Left ventricle myocardium inferior (tissue), 1 donor: ENCODE results near the gene ACSM6. TPM values are rescaled to one million over a fixed set of nuclear protein-coding genes. Genes with fewer than 3 reads are reported as not detected.

ENCODE experiments used
- DNase-seq: peaks from one replicate; pipeline ENCODE4 v3.0.0-alpha.2; 2020
- H3K27ac ChIP-seq: fragments of 200-600 bp; replicated peaks from 2 replicates; pipeline ENCODE4 v1.8.0; 2021
- H3K27me3 ChIP-seq: fragments of 200-600 bp; 2 replicates; pipeline ENCODE4 v1.8.0; 2021; ENCODE audit warnings: low read depth
- H3K36me3 ChIP-seq: fragments of 200-600 bp; 2 replicates; pipeline ENCODE4 v1.8.0; 2021
- H3K4me1 ChIP-seq: fragments of 200-600 bp; 2 replicates; pipeline ENCODE4 v1.8.0; 2021
- H3K4me3 ChIP-seq: fragments of 200-600 bp; 2 replicates; pipeline ENCODE4 v1.8.0; 2021; ENCODE audit warnings: mild to moderate bottlenecking, moderate library complexity
- H3K9me3 ChIP-seq: fragments of 200-600 bp; replicated peaks from 2 replicates; pipeline ENCODE4 v1.8.0; 2021
- intact Hi-C: fragments of 100-400 bp; cut with micrococcal nuclease; formaldehyde crosslinking; loops from one replicate; pipeline ENCODE4 v1.11.0; 2022
- total RNA-seq: library from RNA; stranded (reverse); fragmentation: NEBNext Ultra II Directional; extraction: Animal tissue kit (Norgen Biotek cat#: 25700); gene quantifications from one replicate; pipeline ENCODE4 v1.2.1, GENCODE V29; 2021
- TF ChIP-seq, protein P1 (sequence below): fragments of 200-600 bp; IDR thresholded peaks from 2 replicates; pipeline ENCODE4 v1.8.0; 2021; ENCODE audit warnings: antibody characterized with exemption, mild to moderate bottlenecking, borderline replicate concordance
- donor health status: DM: no; HTN: yes; CAD: no; lungs with severe emphysema.

Gene ACSM6
- total RNA-seq, 1 donor from 2014 or later: not detected

DNA sequence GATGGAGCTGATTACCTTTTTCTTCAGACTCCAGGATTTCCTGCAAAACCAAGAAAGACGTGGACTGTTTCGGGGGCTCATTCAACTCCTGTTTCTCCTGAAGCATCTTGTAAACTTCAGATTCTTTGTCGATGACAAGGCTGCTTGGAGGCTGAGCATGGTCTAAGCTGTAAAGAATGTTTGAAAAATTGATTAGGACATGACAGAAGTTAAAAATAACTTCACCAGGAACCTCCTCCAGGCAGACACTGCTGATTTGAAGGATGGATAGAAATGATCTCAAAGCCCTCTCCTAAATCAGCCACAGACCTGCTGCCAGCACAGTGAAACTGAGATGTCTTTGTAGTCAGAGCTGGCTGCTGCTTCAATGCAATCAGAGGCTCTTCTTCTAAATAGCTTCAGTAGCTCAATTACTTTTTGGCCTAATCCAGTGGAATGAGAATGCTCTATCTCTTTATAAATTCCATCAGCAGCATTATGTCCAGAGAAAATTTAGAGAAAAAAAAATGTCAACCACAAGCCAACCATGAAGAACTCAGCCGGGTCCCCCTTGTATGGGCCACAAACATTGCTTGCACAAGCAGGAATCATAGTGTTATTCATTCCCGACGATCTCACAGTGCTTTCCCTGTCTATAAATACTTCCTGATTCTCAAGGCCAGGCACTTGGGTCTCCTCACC lies 53.3 kb downstream of the ACSM6 start:
- peaks cover 76% of the 10 kb centered on the region for H3K4me1 ChIP-seq
- DNase-seq: no peak

DNA sequence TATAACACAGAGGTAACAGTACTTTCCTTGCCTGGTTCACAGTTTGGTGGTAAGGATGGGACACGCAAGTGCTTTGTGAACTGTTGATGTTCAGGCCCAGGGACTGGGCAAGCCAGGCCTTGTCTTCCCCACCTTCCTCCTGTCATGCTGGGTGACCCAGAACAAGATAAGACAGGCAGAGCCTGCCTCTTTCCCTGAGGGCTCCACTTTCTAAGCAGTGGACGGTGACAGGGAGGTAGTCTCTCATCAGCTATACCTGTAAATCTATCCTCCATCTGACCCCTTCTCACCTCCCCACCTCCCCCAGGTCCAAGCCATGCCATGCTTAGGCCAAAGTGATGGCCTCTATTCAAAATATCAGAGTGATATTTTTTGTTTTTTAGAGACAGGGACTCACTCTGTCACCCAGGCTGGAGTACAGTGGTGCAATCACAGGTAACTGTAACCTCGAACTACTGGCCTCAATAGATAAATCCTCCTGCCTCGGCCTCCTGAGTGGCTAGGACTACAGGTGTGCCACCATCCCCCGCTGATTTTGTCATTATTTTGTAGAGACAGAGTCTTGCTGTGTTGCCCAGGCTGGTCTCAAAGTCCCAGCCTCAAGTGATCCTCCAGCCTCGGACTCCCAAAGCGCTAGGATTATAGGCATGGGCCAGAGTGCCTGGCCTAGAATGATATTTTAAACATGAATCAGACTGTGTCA lies 54.0 kb downstream of the ACSM6 start:
- Histone ChIP-seq H3K27ac (peak overlapping the region; percentile 78), H3K4me3 (no peak overlapping the region), H3K36me3 (peaks cover 52% of the 10 kb centered on the region), H3K9me3 (no peaks in the 10 kb centered on the region), H3K27me3 (no peaks in the 10 kb centered on the region), H3K4me1 (peaks cover 81% of the 10 kb centered on the region)
- intact Hi-C loops: loop anchor here (5.0 kb wide), 1 partner anchor 114 kb away; no protein-coding TSS in a partner anchor
- TF ChIP-seq, protein P1, sequence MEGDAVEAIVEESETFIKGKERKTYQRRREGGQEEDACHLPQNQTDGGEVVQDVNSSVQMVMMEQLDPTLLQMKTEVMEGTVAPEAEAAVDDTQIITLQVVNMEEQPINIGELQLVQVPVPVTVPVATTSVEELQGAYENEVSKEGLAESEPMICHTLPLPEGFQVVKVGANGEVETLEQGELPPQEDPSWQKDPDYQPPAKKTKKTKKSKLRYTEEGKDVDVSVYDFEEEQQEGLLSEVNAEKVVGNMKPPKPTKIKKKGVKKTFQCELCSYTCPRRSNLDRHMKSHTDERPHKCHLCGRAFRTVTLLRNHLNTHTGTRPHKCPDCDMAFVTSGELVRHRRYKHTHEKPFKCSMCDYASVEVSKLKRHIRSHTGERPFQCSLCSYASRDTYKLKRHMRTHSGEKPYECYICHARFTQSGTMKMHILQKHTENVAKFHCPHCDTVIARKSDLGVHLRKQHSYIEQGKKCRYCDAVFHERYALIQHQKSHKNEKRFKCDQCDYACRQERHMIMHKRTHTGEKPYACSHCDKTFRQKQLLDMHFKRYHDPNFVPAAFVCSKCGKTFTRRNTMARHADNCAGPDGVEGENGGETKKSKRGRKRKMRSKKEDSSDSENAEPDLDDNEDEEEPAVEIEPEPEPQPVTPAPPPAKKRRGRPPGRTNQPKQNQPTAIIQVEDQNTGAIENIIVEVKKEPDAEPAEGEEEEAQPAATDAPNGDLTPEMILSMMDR: no peak
- no peak for DNase-seq

More for the DNA sequence above, 53.3 kb downstream of the ACSM6 start:
- intact Hi-C loops: loop anchor here (5.0 kb wide), 1 partner anchor 115 kb away; no protein-coding TSS in a partner anchor
- TF ChIP-seq, protein P1: no peak
- H3K27ac ChIP-seq: peak overlapping the region; percentile 78
- H3K36me3 ChIP-seq: peaks cover 58% of the 10 kb centered on the region
- H3K4me3 ChIP-seq: no peak overlapping the region
- no peaks in the 10 kb centered on the region for H3K27me3 ChIP-seq
- no peaks in the 10 kb centered on the region for H3K9me3 ChIP-seq

DNA sequence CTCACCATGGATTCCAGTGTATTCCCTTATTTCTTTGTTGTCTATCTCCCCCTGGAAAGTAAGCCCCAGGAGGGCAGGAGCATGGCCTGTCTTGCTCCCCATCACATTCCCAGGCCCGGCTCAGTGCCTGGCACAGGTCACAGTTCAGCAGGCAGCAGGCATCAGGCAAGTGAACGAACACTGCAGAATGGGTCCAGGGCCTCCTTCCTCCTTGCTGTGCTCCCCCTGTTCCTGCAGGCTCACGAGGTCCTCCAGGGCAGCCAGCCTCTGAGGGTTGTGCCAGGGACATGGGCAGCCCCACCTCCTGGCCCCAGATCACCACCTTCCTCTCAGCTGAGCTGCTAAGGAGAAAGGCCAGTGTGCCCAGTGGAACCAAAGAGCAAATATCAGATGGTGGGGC lies 55.0 kb downstream of the ACSM6 start:
- H3K4me3 ChIP-seq: no peak overlapping the region
- no peaks in the 10 kb centered on the region for H3K27me3 ChIP-seq
- H3K36me3 ChIP-seq: peaks cover 42% of the 10 kb centered on the region
- TF ChIP-seq, protein P1: no peak
- DNase-seq: peak; percentile 63
- intact Hi-C loops: loop anchor here (5.0 kb wide), 1 partner anchor 113 kb away; no protein-coding TSS in a partner anchor
- H3K9me3 ChIP-seq: no peaks in the 10 kb centered on the region
- peak overlapping the region; percentile 78 for H3K27ac ChIP-seq
- H3K4me1 ChIP-seq: peaks cover 81% of the 10 kb centered on the region

- Histone ChIP-seq H3K4me1 (peaks cover 84% of the 10 kb centered on the region), H3K27ac (peak overlapping the region; percentile 78), H3K4me3 (no peak overlapping the region), H3K36me3 (peaks cover 37% of the 10 kb centered on the region), H3K9me3 (no peaks in the 10 kb centered on the region), H3K27me3 (no peaks in the 10 kb centered on the region)
- no peak for DNase-seq
- TF ChIP-seq, protein P1: no peak
- intact Hi-C loops: loop anchor here (5.0 kb wide), 1 partner anchor 113 kb away; no protein-coding TSS in a partner anchor
These were observed 55.4 kb downstream of the ACSM6 start for GRCh38 chr10:95249467-95249866.

- Histone ChIP-seq H3K4me3 (no peak overlapping the region), H3K36me3 (peaks cover 24% of the 10 kb centered on the region), H3K27ac (peak overlapping the region; percentile 78), H3K4me1 (peaks cover 93% of the 10 kb centered on the region), H3K9me3 (no peaks in the 10 kb centered on the region), H3K27me3 (no peaks in the 10 kb centered on the region)
- DNase-seq: no peak
- intact Hi-C loops: no loop called here
- TF ChIP-seq, protein P1: no peak
These were observed 56.8 kb downstream of the ACSM6 start for GRCh38 chr10:95250856-95251255.
